ENCODE results near the gene NUTM1.
A peak's percentile ranks its signal among the peaks of the same experiment; 100 is the strongest.
"Not testable (repeated sequence)": the region's sequence is repeated elsewhere in the genome, so short reads cannot be mapped to it uniquely, and the experiment has no call there.

Gene NUTM1

DNA sequence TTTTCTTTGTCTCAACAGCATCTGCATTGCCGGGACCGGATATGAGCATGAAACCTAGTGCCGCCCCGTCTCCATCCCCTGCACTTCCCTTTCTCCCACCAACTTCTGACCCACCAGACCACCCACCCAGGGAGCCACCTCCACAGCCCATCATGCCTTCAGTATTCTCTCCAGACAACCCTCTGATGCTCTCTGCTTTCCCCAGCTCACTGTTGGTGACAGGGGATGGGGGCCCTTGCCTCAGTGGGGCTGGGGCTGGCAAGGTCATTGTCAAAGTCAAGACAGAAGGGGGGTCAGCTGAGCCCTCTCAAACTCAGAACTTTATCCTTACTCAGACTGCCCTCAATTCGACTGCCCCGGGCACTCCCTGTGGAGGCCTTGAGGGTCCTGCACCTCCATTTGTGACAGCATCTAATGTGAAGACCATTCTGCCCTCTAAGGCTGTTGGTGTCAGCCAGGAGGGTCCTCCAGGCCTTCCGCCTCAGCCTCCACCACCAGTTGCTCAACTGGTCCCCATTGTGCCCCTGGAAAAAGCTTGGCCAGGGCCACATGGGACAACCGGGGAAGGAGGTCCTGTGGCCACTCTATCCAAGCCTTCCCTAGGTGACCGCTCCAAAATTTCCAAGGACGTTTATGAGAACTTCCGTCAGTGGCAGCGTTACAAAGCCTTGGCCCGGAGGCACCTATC lies 5.0 kb downstream of the NUTM1 start:
- TF ChIP-seq GATA1 (IDR thresholded peaks at IDR 0.05; ENCODE audit: low read depth, low read length), result no peak
- no peak for TF ChIP-seq POLR2A (IDR thresholded peaks at IDR 0.05; ENCODE audit: low read length)

GRCh38 chr15:34348735-34349300 lies 5.7 kb downstream of the NUTM1 start:
- TF ChIP-seq GATA1 (IDR thresholded peaks at IDR 0.05; ENCODE audit: low read depth, low read length), result no peak
- no peak for TF ChIP-seq POLR2A (IDR thresholded peaks at IDR 0.05; ENCODE audit: low read length)
- DNase-seq, result peak in 1 of 2 experiments; percentile 15

More for the DNA sequence above, 5.0 kb downstream of the NUTM1 start:
- no peak for DNase-seq

DNA sequence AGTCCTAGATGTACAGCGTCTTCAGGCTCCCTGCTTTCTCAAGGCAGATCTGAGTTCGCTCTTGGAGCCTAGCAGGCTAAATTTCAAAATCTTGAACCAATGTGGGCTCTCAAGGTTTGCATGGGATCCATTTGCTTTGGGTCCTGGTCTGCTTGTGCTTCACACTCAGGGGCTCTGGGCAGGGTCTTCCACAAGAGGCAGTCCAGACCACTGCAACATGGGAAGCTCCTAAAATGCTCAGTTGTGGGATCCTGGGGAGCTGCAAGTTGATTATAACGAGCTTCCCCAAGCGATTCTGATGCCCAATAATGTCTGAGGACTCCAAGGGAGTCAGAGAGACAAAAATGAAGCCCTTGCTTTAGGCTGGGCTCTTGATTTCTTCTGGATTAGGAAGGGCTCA lies 6.7 kb downstream of the NUTM1 start:
- TF ChIP-seq GATA1 (IDR thresholded peaks at IDR 0.05; ENCODE audit: low read depth, low read length) (no peak), POLR2A (IDR thresholded peaks at IDR 0.05; ENCODE audit: low read length) (no peak)
- DNase-seq, result no peak

DNA sequence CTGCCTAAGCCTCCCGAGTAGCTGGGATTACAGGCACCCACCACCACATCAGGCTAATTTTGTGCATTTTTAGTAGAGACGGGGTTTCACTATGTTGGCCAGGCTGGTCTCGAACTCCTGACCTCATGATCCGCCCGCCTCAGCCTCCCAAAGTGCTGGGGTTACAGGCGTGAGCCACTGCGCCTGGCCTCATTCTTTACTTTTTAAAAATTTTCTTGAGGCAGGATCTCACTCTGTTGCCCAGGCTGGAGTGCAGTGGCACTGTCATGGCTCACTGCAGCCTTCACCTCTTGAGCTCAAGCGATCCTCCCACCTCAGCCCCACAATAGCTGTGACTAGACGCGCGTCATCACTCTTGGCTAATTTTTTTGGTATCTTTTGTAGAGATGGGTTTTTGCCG lies 9.9 kb downstream of the NUTM1 start:
- DNase-seq, result not testable (repeated sequence)

DNA sequence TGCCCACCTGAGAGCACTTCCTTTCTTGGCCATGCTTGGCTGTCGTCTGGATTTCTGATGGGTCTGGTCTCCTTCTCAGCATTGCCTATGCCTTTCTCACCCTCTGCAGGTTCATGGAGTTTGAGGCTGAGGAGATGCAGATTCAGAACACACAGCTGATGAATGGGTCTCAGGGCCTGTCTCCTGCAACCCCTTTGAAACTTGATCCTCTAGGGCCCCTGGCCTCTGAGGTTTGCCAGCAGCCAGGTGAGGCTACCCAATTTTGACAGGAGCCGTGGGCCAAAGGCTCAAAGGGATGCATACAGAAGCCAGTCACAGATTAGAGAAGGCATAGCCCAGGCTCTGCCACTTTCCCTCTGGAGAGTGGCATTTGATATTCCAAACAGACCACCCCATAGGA lies 10.5 kb downstream of the NUTM1 start:
- no peak for TF ChIP-seq POLR2A (IDR thresholded peaks at IDR 0.05; ENCODE audit: low read length)
- no peak for TF ChIP-seq GATA1 (IDR thresholded peaks at IDR 0.05; ENCODE audit: low read depth, low read length)

DNA sequence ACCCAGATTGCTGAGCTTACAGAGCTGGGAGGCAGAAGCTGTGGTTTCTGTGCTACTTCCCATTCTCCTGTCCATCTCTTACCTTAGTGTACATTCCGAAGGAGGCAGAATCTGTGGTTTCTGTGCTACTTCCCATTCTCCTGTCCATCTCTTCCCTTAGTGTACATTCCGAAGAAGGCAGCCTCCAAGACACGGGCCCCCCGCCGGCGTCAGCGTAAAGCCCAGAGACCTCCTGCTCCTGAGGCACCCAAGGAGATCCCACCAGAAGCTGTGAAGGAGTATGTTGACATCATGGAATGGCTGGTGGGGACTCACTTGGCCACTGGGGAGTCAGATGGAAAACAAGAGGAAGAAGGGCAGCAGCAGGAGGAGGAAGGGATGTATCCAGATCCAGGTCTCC lies 11.2 kb downstream of the NUTM1 start:
- TF ChIP-seq POLR2A (IDR thresholded peaks at IDR 0.05; ENCODE audit: low read length) (no peak), GATA1 (IDR thresholded peaks at IDR 0.05; ENCODE audit: low read depth, low read length) (no peak)
- no peak for DNase-seq

More for the DNA sequence above, 10.5 kb downstream of the NUTM1 start:
- DNase-seq, result no peak

DNA sequence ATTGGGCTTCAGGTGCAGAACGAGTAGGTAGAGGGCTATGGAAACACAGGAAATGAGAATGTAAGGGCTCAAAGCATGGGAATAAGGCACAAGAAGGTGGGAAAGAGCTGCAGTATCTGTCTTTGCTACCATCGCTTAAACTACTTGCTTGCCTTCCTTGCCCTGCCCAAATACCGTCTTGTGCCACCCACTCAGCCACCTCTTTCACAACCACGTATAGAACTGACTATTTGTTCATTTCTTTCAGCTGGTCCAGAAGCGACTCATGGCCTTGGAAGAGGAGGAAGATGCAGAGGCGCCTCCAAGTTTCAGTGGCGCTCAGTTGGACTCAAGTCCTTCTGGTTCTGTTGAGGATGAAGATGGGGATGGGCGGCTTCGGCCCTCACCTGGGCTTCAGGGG lies 12.1 kb downstream of the NUTM1 start:
- no peak for TF ChIP-seq GATA1 (IDR thresholded peaks at IDR 0.05; ENCODE audit: low read depth, low read length)
- TF ChIP-seq POLR2A (IDR thresholded peaks at IDR 0.05; ENCODE audit: low read length), result no peak
- DNase-seq, result no peak

DNA sequence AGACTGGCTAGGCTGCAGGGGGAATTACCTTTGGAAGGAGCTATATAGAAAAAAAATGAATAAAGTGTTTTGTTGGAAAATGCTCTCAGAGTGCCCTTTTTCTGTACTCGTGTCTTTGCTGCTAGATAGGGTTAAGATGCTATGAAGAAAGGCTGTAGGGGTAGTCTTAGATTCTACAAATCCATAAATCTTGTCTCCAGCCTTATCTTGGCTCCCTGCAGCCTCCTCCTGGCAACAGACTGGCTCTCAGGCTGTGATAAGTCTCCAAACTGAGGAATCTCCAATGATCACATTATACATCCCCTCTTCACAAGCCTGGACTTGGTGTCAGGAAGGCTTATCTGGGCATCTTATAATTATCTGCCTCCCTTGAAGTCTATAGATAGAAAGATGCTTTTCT lies 14.5 kb downstream of the NUTM1 start:
- DNase-seq, result no peak
- TF ChIP-seq POLR2A (IDR thresholded peaks at IDR 0.05; ENCODE audit: low read length), result no peak
- TF ChIP-seq GATA1 (IDR thresholded peaks at IDR 0.05; ENCODE audit: low read depth, low read length), result no peak

DNA sequence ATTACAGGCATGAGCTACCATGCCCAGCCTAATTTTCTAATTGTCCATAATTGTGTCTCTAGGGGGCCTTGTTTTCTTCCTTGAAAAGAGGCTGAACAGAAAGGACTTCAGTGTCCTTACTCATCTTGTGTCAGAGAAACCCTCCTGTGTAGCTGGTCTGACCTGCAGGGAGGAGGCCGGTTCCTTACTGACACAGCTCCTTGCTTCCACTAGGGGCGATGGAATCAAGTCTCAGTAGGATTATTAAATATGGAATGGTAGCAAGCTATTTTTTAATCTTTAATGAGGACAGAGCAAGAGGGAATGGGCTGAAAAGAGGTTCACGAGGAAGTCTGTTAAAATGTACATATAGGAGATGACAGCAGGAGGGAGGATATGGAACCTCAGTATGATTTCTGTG lies 15.3 kb downstream of the NUTM1 start:
- DNase-seq, result peak; percentile 9 to 16
- no peak for TF ChIP-seq GATA1 (IDR thresholded peaks at IDR 0.05; ENCODE audit: low read depth, low read length)

- TF ChIP-seq POLR2A (IDR thresholded peaks at IDR 0.05; ENCODE audit: low read length), result no peak
- no peak for DNase-seq
Observed at GRCh38 chr15:34358948-34359347, 15.8 kb downstream of the NUTM1 start.

DNA sequence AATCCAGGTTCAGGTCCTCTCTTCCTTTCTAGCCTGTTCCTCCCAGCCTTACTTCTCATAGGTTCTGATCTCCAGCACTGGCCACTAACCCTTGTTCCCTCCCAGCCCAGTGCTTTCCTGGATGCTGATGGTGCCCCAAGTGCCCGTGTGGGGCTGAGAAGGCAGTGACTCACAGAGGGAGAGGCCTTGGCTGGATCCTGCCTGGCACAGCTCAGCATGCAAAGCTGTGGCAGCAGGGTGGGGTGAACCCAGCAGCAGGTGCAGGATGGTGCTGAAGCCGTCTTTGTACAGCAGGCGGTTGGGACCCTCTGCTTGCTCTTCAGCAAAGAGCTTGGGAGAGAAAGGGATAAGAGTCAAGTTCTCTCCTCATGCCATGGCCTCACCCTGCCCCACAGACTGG lies 16.3 kb downstream of the NUTM1 start:
- no peak for DNase-seq
- TF ChIP-seq GATA1 (IDR thresholded peaks at IDR 0.05; ENCODE audit: low read depth, low read length), result no peak
- TF ChIP-seq POLR2A (IDR thresholded peaks at IDR 0.05; ENCODE audit: low read length), result no peak

DNA sequence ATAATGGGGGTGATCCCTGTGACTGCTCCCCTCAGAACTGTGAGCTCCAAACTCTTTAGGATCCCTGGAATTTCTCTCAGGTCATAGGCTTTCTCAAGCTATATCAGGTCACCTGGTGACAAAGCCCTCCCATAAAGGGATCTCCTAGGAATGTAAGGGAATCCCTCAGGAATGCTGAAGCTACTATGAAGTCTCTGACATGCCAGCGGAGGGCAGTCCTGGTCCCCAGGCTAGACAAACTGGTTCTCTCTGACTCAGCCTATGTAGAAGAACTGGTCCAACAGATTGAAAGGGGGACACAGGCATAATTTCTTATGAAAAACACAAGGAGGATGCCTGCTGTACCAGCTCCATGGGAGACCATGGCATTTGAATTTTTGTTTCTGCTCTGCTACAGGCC lies 17.2 kb downstream of the NUTM1 start:
- no peak for DNase-seq
- TF ChIP-seq POLR2A (IDR thresholded peaks at IDR 0.05; ENCODE audit: low read length) (no peak), GATA1 (IDR thresholded peaks at IDR 0.05; ENCODE audit: low read depth, low read length) (no peak)

DNA sequence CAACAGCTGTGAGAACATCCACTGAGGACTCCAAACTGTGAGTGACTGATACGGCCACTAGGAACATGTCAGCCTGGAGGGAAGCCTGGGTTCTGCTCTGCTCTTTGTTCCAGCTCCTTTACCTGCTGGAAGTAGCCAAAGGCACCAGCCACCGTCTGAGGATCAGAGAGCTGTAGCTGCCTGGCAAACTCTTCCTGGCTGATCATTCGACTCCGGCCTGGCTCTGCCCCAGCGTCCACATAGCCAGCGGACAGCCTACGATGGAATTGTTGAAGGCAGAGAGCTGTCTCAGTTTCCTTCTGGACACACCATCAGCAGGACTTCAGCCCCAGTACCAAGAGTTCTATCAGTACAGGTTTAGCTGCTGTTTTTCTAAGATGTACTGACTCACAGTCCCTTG lies 18.2 kb downstream of the NUTM1 start:
- no peak for DNase-seq

DNA sequence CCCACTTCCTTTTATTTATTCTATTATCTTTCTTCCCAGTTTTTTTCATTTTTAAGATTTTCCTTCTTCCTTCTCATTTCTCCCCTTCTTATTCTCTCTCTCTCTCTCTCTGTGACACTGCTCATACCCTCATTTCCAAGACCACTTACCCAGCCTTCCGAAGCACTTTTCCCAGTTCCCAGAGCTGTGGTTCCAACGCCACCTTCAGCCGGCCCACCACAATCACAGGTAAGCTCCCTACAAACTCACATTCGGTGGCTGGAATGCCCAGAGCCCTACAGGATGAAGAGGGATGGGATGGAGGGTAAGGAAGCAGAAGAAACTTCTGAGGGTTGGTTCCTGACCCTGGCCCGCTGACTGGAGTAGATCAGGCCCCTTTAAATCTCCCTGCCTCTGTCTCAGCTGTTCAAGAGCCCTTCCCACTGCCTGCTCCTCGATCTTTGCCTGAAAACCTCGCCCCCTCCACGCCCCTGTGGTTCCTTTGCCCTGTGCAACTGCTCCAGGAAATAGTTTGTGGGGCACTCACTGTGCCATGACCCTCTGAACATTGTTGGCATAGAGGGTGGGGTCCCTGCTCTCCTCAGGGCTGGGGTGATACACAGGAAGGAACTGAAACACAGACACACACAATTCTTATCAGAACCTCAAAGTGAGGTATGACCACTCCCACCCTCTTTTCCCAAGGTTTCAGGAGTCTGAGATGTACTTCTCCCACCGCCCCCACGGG lies 19.1 kb downstream of the NUTM1 start:
- no peak for DNase-seq
- TF ChIP-seq POLR2A (IDR thresholded peaks at IDR 0.05; ENCODE audit: low read length) (no peak), GATA1 (IDR thresholded peaks at IDR 0.05; ENCODE audit: low read depth, low read length) (no peak)

More for the DNA sequence above, 18.2 kb downstream of the NUTM1 start:
- no peak for TF ChIP-seq GATA1 (IDR thresholded peaks at IDR 0.05; ENCODE audit: low read depth, low read length)
- TF ChIP-seq POLR2A (IDR thresholded peaks at IDR 0.05; ENCODE audit: low read length), result no peak

- TF ChIP-seq GATA1 (IDR thresholded peaks at IDR 0.05; ENCODE audit: low read depth, low read length) (no peak), POLR2A (IDR thresholded peaks at IDR 0.05; ENCODE audit: low read length) (no peak)
- DNase-seq, result no peak
Observed at GRCh38 chr15:34364041-34364440, 20.9 kb downstream of the NUTM1 start.
